HK-2 (cell line): ENCODE results near the gene CAV1.
A peak's percentile ranks its signal among the peaks of the same experiment; 100 is the strongest.

Experiments
- DNase-seq: peaks from one replicate; pipeline ENCODE4 v3.0.0-alpha.2; 2018; ENCODE audit not compliant: unreplicated experiment

The CAV1 gene

GRCh38 chr7:116503835-116504234, 21.0 kb upstream of the CAV1 start:
- DNase-seq: no peak

- no peak for DNase-seq
Observed at GRCh38 chr7:116505278-116505677, 19.6 kb upstream of the CAV1 start.

- no peak for DNase-seq
Observed at GRCh38 chr7:116505823-116506222, 19.0 kb upstream of the CAV1 start.

- no peak for DNase-seq
Observed at GRCh38 chr7:116509982-116510579, 14.8 kb upstream of the CAV1 start.

GRCh38 chr7:116510795-116511194, 14.0 kb upstream of the CAV1 start:
- DNase-seq: no peak

- peak; percentile 48 for DNase-seq
Observed at GRCh38 chr7:116511552-116512519, 13.0 kb upstream of the CAV1 start.

- no peak for DNase-seq
Observed at GRCh38 chr7:116512520-116513188, 12.2 kb upstream of the CAV1 start.

- DNase-seq: no peak
Observed at GRCh38 chr7:116515584-116515983, 9.3 kb upstream of the CAV1 start.

- no peak for DNase-seq
Observed at GRCh38 chr7:116516324-116516723, 8.5 kb upstream of the CAV1 start.

GRCh38 chr7:116517626-116518025, 7.2 kb upstream of the CAV1 start:
- DNase-seq: no peak

- no peak for DNase-seq
Observed at GRCh38 chr7:116518961-116519360, 5.9 kb upstream of the CAV1 start.

GRCh38 chr7:116521046-116521664, 3.7 kb upstream of the CAV1 start:
- no peak for DNase-seq

- no peak for DNase-seq
Observed at GRCh38 chr7:116522247-116522646, 2.6 kb upstream of the CAV1 start.

GRCh38 chr7:116524221-116524608, 621 bp upstream of the CAV1 start:
- no peak for DNase-seq

GRCh38 chr7:116525298-116525912, 569 bp downstream of the CAV1 start:
- peak; percentile 55 for DNase-seq

GRCh38 chr7:116525913-116526861, 1.4 kb downstream of the CAV1 start:
- peak; percentile 86 for DNase-seq

- no peak for DNase-seq
Observed at GRCh38 chr7:116526897-116527296, 2.1 kb downstream of the CAV1 start.

- DNase-seq: no peak
Observed at GRCh38 chr7:116527521-116527920, 2.7 kb downstream of the CAV1 start.

GRCh38 chr7:116528008-116528789, 3.4 kb downstream of the CAV1 start:
- DNase-seq: peak; percentile 74

- no peak for DNase-seq
Observed at GRCh38 chr7:116529250-116529649, 4.4 kb downstream of the CAV1 start.
